Heart left ventricle (tissue), 13 donors: ENCODE results near the gene CALB2.

Experiments used
- CTCF ChIP-seq, 12 donors: fragments of 200-600 bp; sonication (generic) in 4 of 12; IDR thresholded peaks; one replicate each; pipeline versions ENCODE4 v1.5.0 to v1.8.0; 2018 to 2022; ENCODE audit warnings: antibody characterized with exemption in 12 of 12, mild to moderate bottlenecking in 5 of 12
- POLR2A ChIP-seq, 2 donors: fragments of 450-650 bp; IDR thresholded peaks; one replicate each; pipeline ENCODE4 v1.6.1; 2017; ENCODE audit warnings: antibody characterized with exemption in 2 of 2, mild to moderate bottlenecking in 2 of 2, moderate library complexity in 2 of 2
- donor health status: ischemic (EF 13 %, LVEDD 7.1; RV severe dilation, severe dysfunction).
- donor health status: DM: no; HTN: yes; CAD: no.
- donor health status: DM: no; HTN: no; CAD: no.
- donor health status: ischemic (EF 25% LVEDD 6.9; RV normal size, moderate dysfunction).
- donor health status: ischemic (EF 25% LVEDD 5.7; RV mildly dilated, moderate dysfunction).
- donor health status: ischemic (EF 35%, LVEDD 5.7; RV mildly dilated, moderate dysfunction).
- donor health status: nonischemic (EF 11% LVEDD 7.7; RV severe dilation, severe dysfunction).
- donor health status: DM: yes; HTN: yes; CAD: no.
- donor health status: PGD.
- donor health status: ischemic (EF 29% LVEDD 5.4; RV normal size, mild dysfunction).
- donor health status: nonischemic (EF 23%, LVEDD 6.1; RV moderate dilation, normal function).

GRCh38 chr16:71413341-71413740 is 54.8 kb downstream of the CALB2 start:
- TF ChIP-seq POLR2A (IDR thresholded peaks at IDR 0.05) (no peak), CTCF (IDR thresholded peaks at IDR 0.05) (no peak)
